Hematopoietic multipotent progenitor cell treated with erythropoietin and hydrocortisone succinate and interleukin-3 and kit ligand, for 4 days (in vitro differentiated cells): ENCODE data around the gene RCAN1.

ENCODE experiments used
- DNase-seq: peaks from one replicate; pipeline ENCODE4 v3.0.0-alpha.2; 2015

Gene RCAN1

GRCh38 chr21:34614628-34615486 lies at the start of gene RCAN1:
RCAN1 (minus strand) TSS chr21:34615113; CDS start chr21:34615011, 102 bp downstream.
- DNase-seq: peak; percentile 98

GRCh38 chr21:34661848-34662247 lies 46.9 kb upstream of the RCAN1 start:
- no peak for DNase-seq

GRCh38 chr21:34653522-34653921 lies 38.6 kb upstream of the RCAN1 start:
- no peak for DNase-seq

- DNase-seq: no peak
Observed at GRCh38 chr21:34651642-34652041, 36.7 kb upstream of the RCAN1 start.

GRCh38 chr21:34650861-34651431 lies 36.0 kb upstream of the RCAN1 start:
- DNase-seq: no peak

GRCh38 chr21:34649400-34649799 lies 34.5 kb upstream of the RCAN1 start:
- DNase-seq: no peak

- DNase-seq: no peak
Observed at GRCh38 chr21:34648739-34649297, 33.9 kb upstream of the RCAN1 start.

GRCh38 chr21:34647555-34647954 lies 32.6 kb upstream of the RCAN1 start:
- DNase-seq: no peak

GRCh38 chr21:34644825-34645224 lies 29.9 kb upstream of the RCAN1 start:
- DNase-seq: no peak

- peak; percentile 88 for DNase-seq
Observed at GRCh38 chr21:34642211-34643075, 27.5 kb upstream of the RCAN1 start.

GRCh38 chr21:34640858-34641257 lies 25.9 kb upstream of the RCAN1 start:
- no peak for DNase-seq

GRCh38 chr21:34639882-34640788 lies 25.2 kb upstream of the RCAN1 start:
- peak; percentile 52 for DNase-seq

GRCh38 chr21:34639250-34639649 lies 24.3 kb upstream of the RCAN1 start:
- DNase-seq: no peak

GRCh38 chr21:34636961-34637360 lies 22.0 kb upstream of the RCAN1 start:
- DNase-seq: no peak

GRCh38 chr21:34635307-34635706 lies 20.4 kb upstream of the RCAN1 start:
- no peak for DNase-seq

- no peak for DNase-seq
Observed at GRCh38 chr21:34632498-34632897, 17.6 kb upstream of the RCAN1 start.

- DNase-seq: peak; percentile 79
Observed at GRCh38 chr21:34630536-34631143, 15.7 kb upstream of the RCAN1 start.

GRCh38 chr21:34626131-34626530 lies 11.2 kb upstream of the RCAN1 start:
- DNase-seq: no peak

GRCh38 chr21:34625030-34625593 lies 10.2 kb upstream of the RCAN1 start:
- no peak for DNase-seq

- no peak for DNase-seq
Observed at GRCh38 chr21:34623516-34623915, 8.6 kb upstream of the RCAN1 start.
